Measurements from ENCODE around the gene TSC1. TPM values are rescaled to one million over a fixed set of nuclear protein-coding genes. Genes with fewer than 3 reads are reported as not detected.

Gene TSC1
- polyA plus RNA-seq, 1 experiment = 45.2 TPM

GRCh38 chr9:132949709-132950108 lies 5.3 kb upstream of the TSC1 start:
- TF ChIP-seq CTCF (IDR thresholded peaks at IDR 0.05; ENCODE audit: insufficient read depth, low read depth, low read length) = no peak
- H3K36me3 ChIP-seq (ENCODE audit: control insufficient read depth, insufficient read depth, low read length) = no peaks in the 10 kb centered on the region
- H3K27me3 ChIP-seq (ENCODE audit: control insufficient read depth, insufficient read depth, low read length) = no peaks in the 10 kb centered on the region; the same call in 1 of the 2 replicates
- ChIA-PET POLR2A (no interaction called here), CTCF (no interaction called here)
- H3K4me3 ChIP-seq (ENCODE audit: low read depth, low read length) = no peak overlapping the region
- DNase-seq (ENCODE audit: low read depth) = no peak

- Histone ChIP-seq H3K27me3 (ENCODE audit: control insufficient read depth, insufficient read depth, low read length) (no peaks in the 10 kb centered on the region; the same call in 1 of the 2 replicates), H3K36me3 (ENCODE audit: control insufficient read depth, insufficient read depth, low read length) (no peaks in the 10 kb centered on the region), H3K4me3 (ENCODE audit: low read depth, low read length) (no peak overlapping the region)
- POLR2A ChIA-PET = no interaction called here
- no peak for TF ChIP-seq CTCF (IDR thresholded peaks at IDR 0.05; ENCODE audit: insufficient read depth, low read depth, low read length)
- no peak for DNase-seq (ENCODE audit: low read depth)
- CTCF ChIA-PET = interaction anchor here (0.6 to 1.1 kb wide), 2 partner anchors 23 to 539 kb away, joined by 3 read pairs; partner anchors contain the start of gene CFAP77
These were observed 4.2 kb upstream of the TSC1 start for GRCh38 chr9:132948482-132949050.

GRCh38 chr9:132947756-132948155 lies 3.3 kb upstream of the TSC1 start:
- H3K4me3 ChIP-seq (ENCODE audit: low read depth, low read length) = no peak overlapping the region
- TF ChIP-seq CTCF (IDR thresholded peaks at IDR 0.05; ENCODE audit: insufficient read depth, low read depth, low read length) = no peak
- POLR2A ChIA-PET = no interaction called here
- no peaks in the 10 kb centered on the region for H3K36me3 ChIP-seq (ENCODE audit: control insufficient read depth, insufficient read depth, low read length)
- no peak for DNase-seq (ENCODE audit: low read depth)
- H3K27me3 ChIP-seq (ENCODE audit: control insufficient read depth, insufficient read depth, low read length) = no peaks in the 10 kb centered on the region; the same call in 1 of the 2 replicates
- CTCF ChIA-PET = no interaction called here

- CTCF ChIA-PET = interaction anchor here (0.8 to 0.9 kb wide), 2 partner anchors 11 to 45 kb away, joined by 3 to 4 read pairs; no protein-coding TSS in a partner anchor
- no peak for TF ChIP-seq CTCF (IDR thresholded peaks at IDR 0.05; ENCODE audit: insufficient read depth, low read depth, low read length)
- POLR2A ChIA-PET = no interaction called here
- no peak for DNase-seq (ENCODE audit: low read depth)
- H3K4me3 ChIP-seq (ENCODE audit: low read depth, low read length) = no peak overlapping the region
- no peaks in the 10 kb centered on the region; the same call in 1 of the 2 replicates for H3K27me3 ChIP-seq (ENCODE audit: control insufficient read depth, insufficient read depth, low read length)
- no peaks in the 10 kb centered on the region for H3K36me3 ChIP-seq (ENCODE audit: control insufficient read depth, insufficient read depth, low read length)
These were observed 2.3 kb upstream of the TSC1 start for GRCh38 chr9:132946631-132947295.

GRCh38 chr9:132946211-132946610 lies 1.8 kb upstream of the TSC1 start:
- POLR2A ChIA-PET = no interaction called here
- H3K36me3 ChIP-seq (ENCODE audit: control insufficient read depth, insufficient read depth, low read length) = no peaks in the 10 kb centered on the region
- no peak overlapping the region for H3K4me3 ChIP-seq (ENCODE audit: low read depth, low read length)
- TF ChIP-seq CTCF (IDR thresholded peaks at IDR 0.05; ENCODE audit: insufficient read depth, low read depth, low read length) = no peak
- H3K27me3 ChIP-seq (ENCODE audit: control insufficient read depth, insufficient read depth, low read length) = no peaks in the 10 kb centered on the region; the same call in 1 of the 2 replicates
- no peak for DNase-seq (ENCODE audit: low read depth)
- CTCF ChIA-PET = interaction anchor here (0.8 to 0.9 kb wide), 2 partner anchors 11 to 45 kb away, joined by 3 to 4 read pairs; no protein-coding TSS in a partner anchor

Data from BJ (cell line).